GM15510 (cell line): Measurements from ENCODE around the gene UFSP2.

Source experiments
- POLR2A ChIP-seq: IDR thresholded peaks from 3 replicates; pipeline ENCODE4 v1.6.1; 2011; ENCODE audit warnings: borderline replicate concordance; ENCODE audit not compliant: insufficient read length; ENCODE audit errors: extremely low read depth

Gene UFSP2

DNA sequence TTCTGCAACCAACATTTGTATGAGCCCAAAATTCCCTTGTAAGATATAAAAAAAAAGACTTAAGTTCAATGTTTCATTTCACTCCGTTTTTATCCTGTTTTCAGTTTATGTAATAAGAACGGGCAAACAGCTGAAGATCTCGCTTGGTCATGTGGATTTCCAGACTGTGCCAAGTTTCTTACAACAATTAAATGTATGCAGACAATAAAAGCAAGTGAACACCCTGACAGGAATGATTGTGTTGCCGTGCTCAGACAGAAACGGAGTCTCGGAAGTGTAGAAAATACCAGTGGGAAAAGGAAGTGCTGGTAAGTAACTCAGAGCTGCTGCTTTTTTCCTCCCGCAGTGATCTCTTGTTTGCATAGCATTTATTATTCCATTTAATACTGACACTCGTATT, 26.3 kb downstream of the UFSP2 start:
- no peak for TF ChIP-seq POLR2A

DNA sequence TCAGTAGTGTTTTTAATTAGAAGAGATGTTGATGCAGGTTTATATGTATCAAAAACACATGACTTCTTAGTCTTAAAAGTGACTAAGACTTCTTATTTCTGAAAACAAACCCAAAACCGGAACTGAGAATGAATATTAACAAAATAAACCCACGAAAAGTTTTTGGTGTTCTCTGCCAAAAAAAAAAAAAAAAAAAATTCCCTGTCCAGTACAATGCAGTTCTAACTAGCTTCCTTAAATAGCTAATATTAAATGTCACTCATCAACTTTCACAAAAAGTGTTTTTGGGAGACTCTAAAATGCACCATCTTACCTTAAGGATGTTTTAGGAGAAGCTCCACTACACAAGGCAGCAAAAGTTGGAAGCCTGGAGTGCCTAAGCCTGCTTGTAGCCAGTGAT, 27.1 kb downstream of the UFSP2 start:
- no peak for TF ChIP-seq POLR2A

DNA sequence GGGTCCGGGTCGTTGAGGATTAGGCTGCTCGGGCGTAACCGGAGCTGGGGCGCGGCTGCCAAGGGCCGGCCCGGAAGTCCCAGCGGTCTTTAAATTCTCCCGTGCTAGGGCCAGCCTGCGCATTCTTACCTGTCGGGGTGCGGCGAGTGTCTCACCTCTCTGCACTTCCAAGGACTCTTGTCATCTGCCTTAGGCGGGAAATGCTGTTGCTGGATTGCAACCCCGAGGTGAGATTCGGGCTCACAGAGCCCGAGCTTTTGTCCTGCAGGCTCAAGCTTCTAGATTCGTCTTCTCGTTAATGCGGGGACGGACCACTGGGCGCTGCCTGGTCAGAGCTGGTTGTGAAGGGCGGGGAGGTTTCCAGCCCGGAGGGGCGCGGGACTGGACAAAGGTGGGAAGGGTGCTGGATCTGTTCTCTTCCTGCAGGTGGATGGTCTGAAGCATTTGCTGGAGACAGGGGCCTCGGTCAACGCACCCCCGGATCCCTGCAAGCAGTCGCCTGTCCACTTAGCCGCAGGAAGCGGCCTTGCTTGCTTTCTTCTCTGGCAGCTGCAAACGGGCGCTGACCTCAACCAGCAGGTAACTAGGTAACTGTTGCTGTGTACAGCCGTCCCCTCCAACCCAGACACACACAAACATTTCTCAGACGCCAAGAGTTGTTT, 28.9 kb downstream of the UFSP2 start, which contains the start of gene ANKRD37:
ANKRD37 (plus strand) TSS at position 118 of the 662 bp plus-strand sequence; CDS start at position 201, 83 bp downstream.
- TF ChIP-seq POLR2A = no peak

- peak; percentile 68 for TF ChIP-seq POLR2A
Measured at GRCh38 chr4:185395956-185396723, 29.6 kb downstream of the UFSP2 start.

DNA sequence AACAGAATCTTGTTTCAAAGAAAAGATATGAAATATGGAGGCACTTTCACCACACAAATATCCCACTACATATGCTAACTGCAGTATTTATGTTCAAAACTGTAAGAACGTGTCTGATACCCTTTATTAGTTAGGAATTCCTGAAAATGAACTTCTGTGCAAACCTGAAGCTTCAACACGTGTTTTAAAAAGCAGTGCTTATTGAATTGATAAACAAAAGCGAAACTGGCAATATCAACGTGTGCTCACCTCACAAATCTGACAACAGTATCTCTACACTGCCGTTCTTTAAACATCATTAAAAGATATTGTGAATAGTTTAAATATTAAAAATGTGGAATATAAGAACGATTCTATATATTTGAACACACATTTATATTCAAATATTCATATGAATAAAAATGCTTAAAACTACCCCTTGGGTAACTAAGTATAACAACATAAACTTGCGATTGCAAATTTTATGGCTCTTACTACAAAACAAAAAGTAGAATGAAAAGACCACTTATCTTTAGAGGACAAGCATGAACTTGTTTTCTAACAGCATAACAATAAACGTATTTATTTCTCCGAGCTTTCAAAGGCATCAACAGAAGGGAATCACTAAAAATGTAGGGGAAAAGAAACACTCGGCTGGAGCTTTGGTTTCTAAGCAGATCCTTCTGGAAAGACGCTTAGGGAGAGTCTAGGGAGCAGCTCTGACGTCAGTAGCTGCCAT, 30.4 kb downstream of the UFSP2 start, which contains the start of gene LRP2BP:
LRP2BP (minus strand) TSS at position 687 of the 718 bp plus-strand sequence. CDS start 17,738 bp downstream, outside the sequence.
- no peak for TF ChIP-seq POLR2A

- no peak for TF ChIP-seq POLR2A
Measured at GRCh38 chr4:185394568-185395237, 31.1 kb downstream of the UFSP2 start.

DNA sequence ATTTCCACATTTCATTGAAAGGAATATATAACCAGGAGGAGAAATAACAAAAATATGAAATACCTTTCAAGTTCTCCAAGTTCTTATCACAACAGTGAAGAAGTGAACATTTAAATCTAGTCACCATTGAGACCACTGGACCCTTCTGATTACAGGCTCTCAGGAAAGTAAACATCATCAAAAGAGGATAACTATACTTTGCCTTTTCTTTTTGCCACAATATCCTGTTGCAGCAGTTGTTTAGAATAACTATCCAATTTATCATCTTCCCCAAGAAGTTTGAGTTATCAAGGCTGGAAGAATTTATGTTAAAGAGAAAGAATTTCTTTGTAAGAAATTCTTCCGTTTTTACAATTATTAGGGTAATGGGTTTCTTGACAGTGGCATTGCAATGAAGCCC, 33.6 kb downstream of the UFSP2 start:
- no peak for TF ChIP-seq POLR2A

DNA sequence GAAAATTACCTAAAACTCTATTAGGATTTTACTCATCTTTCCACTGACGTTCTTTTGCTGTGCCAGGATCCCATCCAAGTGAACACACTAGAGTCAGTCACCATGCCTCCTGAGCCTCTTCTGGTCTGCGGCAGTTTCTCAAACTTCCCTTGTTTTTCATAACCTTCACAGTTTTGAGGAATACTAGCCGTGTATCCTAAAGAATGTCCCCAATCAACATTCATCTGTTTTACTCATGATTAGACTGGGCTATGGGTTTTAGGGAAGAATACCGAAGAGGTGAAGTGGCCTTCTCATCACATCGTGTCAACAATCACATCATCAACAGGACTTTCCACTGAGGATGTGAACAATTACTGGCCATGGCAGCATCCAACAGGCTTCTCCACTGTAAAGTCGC, 34.8 kb downstream of the UFSP2 start:
- TF ChIP-seq POLR2A = no peak

DNA sequence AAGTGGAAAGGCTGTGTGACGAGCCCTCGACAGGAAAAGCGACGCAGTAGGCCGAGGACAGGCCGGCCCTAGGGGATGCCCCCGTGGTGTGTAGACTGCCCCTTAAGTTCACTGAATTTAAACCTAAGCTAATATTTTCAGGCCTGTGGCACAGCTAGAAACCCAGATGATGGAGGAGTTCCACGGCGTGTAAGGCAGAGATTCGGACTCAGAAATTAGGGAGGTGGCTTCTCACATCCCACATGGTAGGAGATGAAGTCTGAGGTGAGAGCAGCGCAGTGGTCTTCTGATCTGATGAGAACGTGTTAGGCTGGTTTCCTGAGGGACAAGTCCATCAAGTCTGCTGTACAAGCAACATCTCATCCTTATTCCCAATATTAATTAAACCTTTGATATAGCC, 37.8 kb downstream of the UFSP2 start:
- no peak for TF ChIP-seq POLR2A

GRCh38 chr4:185384930-185385331, 40.8 kb downstream of the UFSP2 start:
- no peak for TF ChIP-seq POLR2A

DNA sequence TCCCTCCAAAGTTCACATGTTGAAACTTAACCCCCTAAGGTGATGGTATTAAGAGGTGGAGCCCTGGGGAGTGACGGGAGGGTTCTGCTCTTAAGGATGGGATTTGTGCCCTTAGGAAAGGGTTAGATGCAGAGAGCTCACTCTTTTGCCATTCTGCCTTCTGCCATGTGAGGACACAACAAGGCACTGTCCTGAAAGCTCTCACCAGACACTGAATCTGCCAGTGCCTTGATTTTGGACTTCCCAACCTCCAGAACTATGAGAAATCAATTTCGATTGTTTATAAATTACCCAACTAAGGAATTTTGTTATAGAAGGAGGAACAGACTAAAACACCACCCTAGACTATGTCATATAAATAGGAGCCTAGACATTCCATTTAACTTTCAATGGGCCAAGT, 41.7 kb downstream of the UFSP2 start:
- no peak for TF ChIP-seq POLR2A

- no peak for TF ChIP-seq POLR2A
Measured at GRCh38 chr4:185383451-185383850, 42.3 kb downstream of the UFSP2 start.

DNA sequence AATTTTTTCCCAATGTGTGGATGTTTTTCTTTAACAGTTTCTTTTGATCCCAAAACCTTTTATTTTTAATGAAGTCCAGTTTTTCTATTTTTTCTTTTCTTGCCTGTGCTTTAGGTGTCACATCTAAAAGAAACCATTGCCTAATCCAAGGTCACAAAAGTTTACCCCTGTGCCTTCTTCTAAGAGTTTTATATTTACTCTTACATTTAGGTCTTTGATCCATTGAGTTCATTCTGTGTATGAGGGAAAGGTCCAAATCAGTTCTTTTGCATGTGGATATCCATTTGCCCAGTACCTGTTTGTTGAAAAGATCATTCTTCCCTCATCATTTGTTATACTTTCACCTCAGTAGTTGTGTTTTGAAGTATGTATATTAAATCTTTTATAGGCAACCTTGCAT, 43.0 kb downstream of the UFSP2 start:
- TF ChIP-seq POLR2A = no peak

DNA sequence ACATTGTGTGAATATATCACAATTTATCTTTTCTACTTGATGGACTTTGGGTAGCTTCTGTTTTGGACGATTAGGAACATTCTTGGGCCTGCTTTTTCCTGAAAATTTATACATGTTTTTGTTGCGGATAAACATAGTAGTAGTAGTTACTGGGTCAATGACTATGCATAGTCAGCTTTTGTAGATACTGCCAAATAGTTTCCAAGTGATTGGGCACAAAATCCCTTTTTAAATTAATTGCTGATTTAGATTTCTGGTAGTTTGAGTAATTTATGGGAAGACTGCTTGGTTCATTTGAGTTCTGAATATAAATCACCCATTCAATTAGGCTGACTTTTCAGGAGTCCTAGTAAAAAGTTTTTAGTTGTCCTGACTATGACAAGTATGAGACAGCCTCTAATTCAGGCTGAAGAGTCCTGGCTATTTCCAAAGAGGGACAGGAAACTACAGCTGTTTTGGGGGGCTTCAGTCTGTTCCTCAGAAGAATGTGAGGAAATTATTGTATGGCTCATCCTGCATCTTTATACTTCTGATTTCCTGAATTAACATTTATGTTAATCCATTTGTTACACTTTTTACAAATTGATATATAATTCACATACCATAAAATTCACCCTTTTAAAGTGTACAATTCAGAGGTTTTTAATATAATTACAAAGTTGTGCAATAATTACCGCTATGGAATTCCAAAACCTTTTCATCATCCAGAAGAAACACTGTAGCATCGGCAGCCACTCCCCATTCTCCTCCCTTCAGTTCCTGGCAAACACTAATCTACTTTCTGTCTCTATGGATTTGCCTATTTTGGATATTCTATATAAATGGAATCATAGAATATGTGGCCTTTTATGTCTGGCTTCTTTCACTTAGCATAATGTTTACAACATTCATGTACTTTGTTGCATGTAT, 44.2 kb downstream of the UFSP2 start:
- no peak for TF ChIP-seq POLR2A
